Panc1 (cell line): Measurements from ENCODE around the gene ACTL9. TPM values are rescaled to one million over a fixed set of nuclear protein-coding genes. Genes with fewer than 3 reads are reported as not detected.
A peak's percentile ranks its signal among the peaks of the same experiment; 100 is the strongest.
"Not testable (repeated sequence)": the region's sequence is repeated elsewhere in the genome, so short reads cannot be mapped to it uniquely, and the experiment has no call there.

Source experiments
- ATAC-seq: fragments of 200-7000 bp; cut with Tn5 transposase; 2 replicates; pipeline ENCODE4 v1.9.1; 2020; ENCODE audit warnings: mild to moderate bottlenecking, moderate library complexity
- Bru-seq: library from RNA; stranded (reverse); fragments of 400-500 nt; gene quantifications from one replicate; lab custom pipeline; 2021; lab: Mats Ljungman, UMichigan
- BruChase-seq, 2 experiments: library from RNA; stranded (reverse); fragments of 400-500 nt; gene quantifications; one replicate each; lab custom pipeline; 2021; lab: Mats Ljungman, UMichigan
- BruUV-seq: library from RNA; stranded (reverse); fragments of 400-500 nt; replicated peaks from 2 replicates; lab custom pipeline; 2021; lab: Mats Ljungman, UMichigan
- CTCF ChIA-PET: fragments of 300-600 bp; sonication (Branson Sonifier 250); formaldehyde crosslinking; loops from one replicate; lab custom pipeline; 2022; ENCODE audit warnings: antibody characterized with exemption; lab: Charles Lee
- POLR2A ChIA-PET: fragments of 300-600 bp; sonication (Branson Sonifier 250); formaldehyde crosslinking; loops from one replicate; lab custom pipeline; 2022; ENCODE audit warnings: antibody characterized with exemption; lab: Charles Lee
- DNase-seq: peaks from one replicate; pipeline ENCODE4 v3.0.0-alpha.2; 2010; ENCODE audit warnings: low read depth, low spot score
- H3K27ac ChIP-seq: 2 replicates; pipeline ENCODE4 v1.5.1; 2011; ENCODE audit warnings: mild to moderate bottlenecking, low read length, inconsistent platforms
- H3K27me3 ChIP-seq: fragments of 200-500 bp; sonication (Bioruptor generic); 2 replicates; pipeline ENCODE4 v1.6.0; 2014; ENCODE audit warnings: low read length, inconsistent platforms; ENCODE audit not compliant: control insufficient read depth, insufficient read depth
- H3K36me3 ChIP-seq: fragments of 200-500 bp; sonication (Bioruptor generic); 2 replicates; pipeline ENCODE4 v1.5.1; 2014; ENCODE audit warnings: inconsistent platforms, mild to moderate bottlenecking, low read length, moderate library complexity; ENCODE audit not compliant: control insufficient read depth, insufficient read depth
- H3K4me1 ChIP-seq: 2 replicates; pipeline ENCODE4 v1.5.1; 2011; ENCODE audit warnings: inconsistent platforms, mild to moderate bottlenecking, low read length, moderate library complexity; ENCODE audit not compliant: control insufficient read depth, insufficient read depth
- H3K4me3 ChIP-seq, 2 experiments: 2 replicates each; pipeline ENCODE4 v1.5.1; 2011 to 2012; ENCODE audit warnings: low read depth in 2 of 2, low read length in 2 of 2, mild to moderate bottlenecking in 2 of 2, inconsistent platforms in 1 of 2, moderate library complexity in 1 of 2
- H3K9me3 ChIP-seq: fragments of 200-500 bp; sonication (Bioruptor generic); 2 replicates; pipeline ENCODE4 v1.5.1; 2014; ENCODE audit warnings: low read depth, mild to moderate bottlenecking, inconsistent platforms, low read length, moderate library complexity; ENCODE audit not compliant: control insufficient read depth, insufficient read depth
- CTCF ChIP-seq: fragments of 450-650 bp; IDR thresholded peaks from 2 replicates; pipeline ENCODE4 v1.5.1; 2017; ENCODE audit warnings: mild to moderate bottlenecking
- POLR2AphosphoS5 ChIP-seq: IDR thresholded peaks from 2 replicates; pipeline ENCODE4 v1.6.1; 2012; ENCODE audit warnings: mild to moderate bottlenecking, low read depth, low read length, moderate library complexity
- SIN3A ChIP-seq: IDR thresholded peaks from 2 replicates; pipeline ENCODE4 v1.6.1; 2012; ENCODE audit warnings: low read depth, mild to moderate bottlenecking, low read length, moderate library complexity, borderline replicate concordance; ENCODE audit not compliant: insufficient read depth
- TCF7L2 ChIP-seq: IDR thresholded peaks from 2 replicates; pipeline ENCODE4 v1.6.1; 2011; ENCODE audit warnings: mild to moderate bottlenecking, low read depth, low read length, inconsistent platforms
- in situ Hi-C: cut with HindIII; loops from 2 replicates; pipeline ENCODE4 v1.10.0; 2016; ENCODE audit warnings: low sequenced_read_pairs, low pct_unique_long_range_greater_than_20kb
- intact Hi-C: fragments of 100-400 bp; cut with micrococcal nuclease; formaldehyde crosslinking; loops from one replicate; pipeline ENCODE4 v1.10.0; 2022; ENCODE audit not compliant: unreplicated experiment
- long read RNA-seq: library from polyadenylated mRNA; unstranded; transcript quantifications from one replicate; pipeline ENCODE4 v2.0.0, GENCODE V29; 2021; ENCODE audit not compliant: unreplicated experiment
- polyA plus RNA-seq: library from polyadenylated mRNA; unstranded; fragments of >200 nt; gene quantifications from one replicate; pipeline ENCODE4 v1.2.1, GENCODE V29; 2012; ENCODE audit warnings: missing spikeins; ENCODE audit not compliant: insufficient read length
- total RNA-seq: library from RNA; stranded (reverse); gene quantifications from one replicate; pipeline ENCODE4 v1.2.1, GENCODE V29; 2021; ENCODE audit not compliant: unreplicated experiment
- TF ChIP-seq, protein P1 (sequence below), 2 experiments: IDR thresholded peaks; 2 replicates each; pipeline ENCODE4 v1.6.1; 2011 to 2012; ENCODE audit warnings: low read depth in 2 of 2, control low read depth in 1 of 2, low read length in 1 of 2, mild to moderate bottlenecking in 1 of 2, moderate library complexity in 1 of 2; ENCODE audit not compliant: insufficient read depth in 1 of 2

Gene ACTL9
- total RNA-seq (not detected), Bru-seq, nascent RNA (not detected), BruChase-seq, experiment 1, labeled RNA remaining after a 2-hour chase (not detected), BruChase-seq, experiment 2, labeled RNA remaining after a 6-hour chase (not detected)
- polyA plus RNA-seq: not detected
- long read RNA-seq: 0 reads

DNA sequence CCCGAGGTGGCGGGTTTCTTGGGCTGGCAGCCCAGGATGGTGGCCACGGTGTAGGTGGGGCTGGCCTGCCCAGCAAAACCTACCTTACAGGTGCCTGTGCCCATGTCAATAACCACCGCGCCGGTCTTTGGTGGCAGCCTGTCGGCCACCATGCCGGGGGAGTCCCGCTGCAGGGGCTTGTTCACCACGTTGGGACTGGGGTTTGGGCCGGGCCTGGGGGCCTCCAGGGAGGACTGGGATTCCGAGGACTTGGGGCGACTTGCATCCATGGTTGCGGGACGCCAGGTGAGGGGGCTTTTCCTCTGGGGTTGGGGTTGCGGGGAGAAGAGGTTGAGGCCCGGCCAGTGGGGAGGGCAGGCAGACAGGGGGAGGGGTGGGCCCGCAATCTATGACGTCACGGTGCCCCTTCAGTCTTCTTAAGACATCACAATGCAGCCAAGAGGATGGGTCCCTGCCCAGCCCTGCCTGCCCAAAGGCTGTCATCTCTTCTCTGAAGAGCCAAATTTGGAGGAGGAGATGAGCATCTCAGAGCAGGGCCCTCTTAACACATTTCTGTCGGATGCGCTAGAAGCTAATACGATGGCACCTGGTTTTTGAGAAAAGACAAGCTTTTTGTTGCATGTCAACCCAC, at the start of gene ACTL9:
Gene ACTL9 (minus strand): TSS at position 363 of the 631 bp plus-strand sequence. CDS start 94 bp downstream, at position 269.
- H3K36me3 ChIP-seq: no peaks in the 10 kb centered on the region
- TF ChIP-seq, protein P1, sequence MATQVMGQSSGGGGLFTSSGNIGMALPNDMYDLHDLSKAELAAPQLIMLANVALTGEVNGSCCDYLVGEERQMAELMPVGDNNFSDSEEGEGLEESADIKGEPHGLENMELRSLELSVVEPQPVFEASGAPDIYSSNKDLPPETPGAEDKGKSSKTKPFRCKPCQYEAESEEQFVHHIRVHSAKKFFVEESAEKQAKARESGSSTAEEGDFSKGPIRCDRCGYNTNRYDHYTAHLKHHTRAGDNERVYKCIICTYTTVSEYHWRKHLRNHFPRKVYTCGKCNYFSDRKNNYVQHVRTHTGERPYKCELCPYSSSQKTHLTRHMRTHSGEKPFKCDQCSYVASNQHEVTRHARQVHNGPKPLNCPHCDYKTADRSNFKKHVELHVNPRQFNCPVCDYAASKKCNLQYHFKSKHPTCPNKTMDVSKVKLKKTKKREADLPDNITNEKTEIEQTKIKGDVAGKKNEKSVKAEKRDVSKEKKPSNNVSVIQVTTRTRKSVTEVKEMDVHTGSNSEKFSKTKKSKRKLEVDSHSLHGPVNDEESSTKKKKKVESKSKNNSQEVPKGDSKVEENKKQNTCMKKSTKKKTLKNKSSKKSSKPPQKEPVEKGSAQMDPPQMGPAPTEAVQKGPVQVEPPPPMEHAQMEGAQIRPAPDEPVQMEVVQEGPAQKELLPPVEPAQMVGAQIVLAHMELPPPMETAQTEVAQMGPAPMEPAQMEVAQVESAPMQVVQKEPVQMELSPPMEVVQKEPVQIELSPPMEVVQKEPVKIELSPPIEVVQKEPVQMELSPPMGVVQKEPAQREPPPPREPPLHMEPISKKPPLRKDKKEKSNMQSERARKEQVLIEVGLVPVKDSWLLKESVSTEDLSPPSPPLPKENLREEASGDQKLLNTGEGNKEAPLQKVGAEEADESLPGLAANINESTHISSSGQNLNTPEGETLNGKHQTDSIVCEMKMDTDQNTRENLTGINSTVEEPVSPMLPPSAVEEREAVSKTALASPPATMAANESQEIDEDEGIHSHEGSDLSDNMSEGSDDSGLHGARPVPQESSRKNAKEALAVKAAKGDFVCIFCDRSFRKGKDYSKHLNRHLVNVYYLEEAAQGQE (IDR thresholded peaks at IDR 0.05; ENCODE audit: insufficient read depth in 1 of 2, low read depth in 2 of 2, low read length in 1 of 2): no peak
- peak; percentile 36; the same call in 1 of the 2 replicates for TF ChIP-seq CTCF
- no peak within 1 kb of the TSS for H3K27ac ChIP-seq
- intact Hi-C loops (no loop called here), in situ Hi-C loops (no loop called here)
- no peak for DNase-seq
- H3K4me3 ChIP-seq: no peak within 1 kb of the TSS
- CTCF ChIA-PET: no interaction called here
- no TSS peak for BruUV-seq
- no peaks in the 10 kb centered on the region for H3K9me3 ChIP-seq
- H3K27me3 ChIP-seq: no peaks in the 10 kb centered on the region
- ATAC-seq: no peak
- POLR2A ChIA-PET: no interaction called here
- no peaks in the 10 kb centered on the region for H3K4me1 ChIP-seq

GRCh38 chr19:8739291-8740065, 40.9 kb upstream of the ACTL9 start:
- H3K27ac ChIP-seq: not testable (repeated sequence)

DNA sequence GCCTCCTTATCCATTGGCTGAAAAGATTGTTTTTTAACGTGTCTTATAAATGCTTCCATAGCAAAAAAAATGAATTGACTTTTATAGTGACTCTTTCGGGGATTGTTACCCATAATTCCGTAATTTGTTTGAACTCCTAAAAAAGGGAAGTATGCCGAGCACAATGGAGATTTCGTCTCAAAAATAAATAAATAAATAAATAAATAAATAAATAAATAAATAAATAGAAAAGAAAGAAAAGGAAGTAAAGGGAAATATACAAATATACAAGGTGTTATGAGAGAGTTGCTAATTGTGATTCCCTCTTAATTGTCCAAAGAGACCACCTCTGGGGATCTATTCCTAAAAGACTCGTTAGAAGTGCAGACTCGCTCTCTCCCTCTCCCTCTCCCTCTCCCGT, 39.8 kb upstream of the ACTL9 start:
- Histone ChIP-seq H3K4me1 (no peaks in the 10 kb centered on the region), H3K9me3 (no peaks in the 10 kb centered on the region), H3K27ac (no peak overlapping the region), H3K4me3 (no peak overlapping the region), H3K36me3 (no peaks in the 10 kb centered on the region), H3K27me3 (no peaks in the 10 kb centered on the region)
- intact Hi-C loops: no loop called here
- ChIA-PET CTCF (no interaction called here), POLR2A (no interaction called here)
- no TSS peak for BruUV-seq
- in situ Hi-C loops: no loop called here
- ATAC-seq: no peak
- TF ChIP-seq TCF7L2 (no peak), CTCF (no peak), SIN3A (no peak), POLR2AphosphoS5 (no peak)
- TF ChIP-seq, protein P1 (IDR thresholded peaks at IDR 0.05; ENCODE audit: insufficient read depth in 1 of 2, low read depth in 2 of 2, low read length in 1 of 2): no peak
- no peak for DNase-seq

More at GRCh38 chr19:8739291-8740065, 40.9 kb upstream of the ACTL9 start:
- in situ Hi-C loops, ATAC-seq, H3K36me3 ChIP-seq, BruUV-seq, H3K9me3 ChIP-seq, CTCF ChIA-PET, H3K27me3 ChIP-seq, intact Hi-C loops, POLR2A ChIA-PET, H3K4me3 ChIP-seq, DNase-seq, H3K4me1 ChIP-seq: not testable (repeated sequence)
